Adipocyte (in vitro differentiated cells): ENCODE results near the gene HEXD.

Source experiments
- DNase-seq: peaks from one replicate; pipeline ENCODE4 v3.0.0-alpha.2; 2015; ENCODE audit warnings: low read depth
- H3K27me3 ChIP-seq: replicated peaks from 2 replicates; pipeline ENCODE4 v1.7.0; 2013; ENCODE audit warnings: mild to moderate bottlenecking, low read length, moderate library complexity; ENCODE audit not compliant: control insufficient read depth, insufficient read depth
- H3K36me3 ChIP-seq: 2 replicates; pipeline ENCODE4 v1.7.0; 2013; ENCODE audit warnings: low read length, mild to moderate bottlenecking, moderate library complexity; ENCODE audit not compliant: control insufficient read depth, insufficient read depth, severe bottlenecking
- H3K4me1 ChIP-seq: 2 replicates; pipeline ENCODE4 v1.7.0; 2013; ENCODE audit warnings: mild to moderate bottlenecking, low read length, moderate library complexity; ENCODE audit not compliant: control insufficient read depth, insufficient read depth
- H3K4me3 ChIP-seq: 2 replicates; pipeline ENCODE4 v1.7.0; 2013; ENCODE audit warnings: mild to moderate bottlenecking, low read length, moderate library complexity
- H3K9ac ChIP-seq: 2 replicates; pipeline ENCODE4 v1.7.0; 2013; ENCODE audit warnings: mild to moderate bottlenecking, low read length, moderate library complexity
- H3K9me3 ChIP-seq: 2 replicates; pipeline ENCODE4 v1.7.0; 2013; ENCODE audit warnings: mild to moderate bottlenecking, low read length, moderate library complexity; ENCODE audit not compliant: control insufficient read depth

Gene HEXD

DNA sequence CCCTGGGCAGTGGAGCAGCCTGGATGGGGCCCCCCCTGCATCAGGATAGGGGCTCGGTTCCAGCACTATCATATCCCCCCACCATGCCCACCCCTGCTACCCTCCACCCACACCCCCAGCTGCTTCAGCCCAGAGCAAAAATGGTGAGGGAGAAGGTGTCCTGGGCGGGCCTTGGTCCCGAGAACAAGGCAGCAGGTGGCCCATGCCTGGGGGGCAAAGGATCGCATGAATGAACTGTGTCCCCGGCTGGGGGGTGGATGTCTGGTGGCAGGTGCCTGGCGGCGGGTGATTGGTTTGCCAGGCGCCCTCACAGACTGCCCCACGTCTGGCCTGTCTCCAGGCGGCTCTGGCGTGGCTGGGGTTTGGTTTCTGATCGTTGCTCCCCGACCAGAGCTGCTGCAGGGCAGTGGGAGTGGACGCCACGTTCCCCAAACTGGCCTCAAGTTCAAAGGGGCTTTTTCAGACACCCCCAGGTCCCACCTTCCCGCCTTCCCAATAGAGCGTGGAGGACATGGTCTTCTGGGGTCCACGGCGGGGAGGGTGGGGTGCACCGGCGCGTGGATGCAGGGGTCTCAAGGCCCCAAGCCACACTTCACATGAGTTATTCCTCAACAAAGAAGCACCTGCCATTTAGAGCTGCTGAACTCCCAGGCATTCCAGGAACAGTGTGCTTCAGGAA lies 34.0 kb upstream of the HEXD start:
- no peak for DNase-seq
- no peak overlapping the region for H3K4me3 ChIP-seq

DNA sequence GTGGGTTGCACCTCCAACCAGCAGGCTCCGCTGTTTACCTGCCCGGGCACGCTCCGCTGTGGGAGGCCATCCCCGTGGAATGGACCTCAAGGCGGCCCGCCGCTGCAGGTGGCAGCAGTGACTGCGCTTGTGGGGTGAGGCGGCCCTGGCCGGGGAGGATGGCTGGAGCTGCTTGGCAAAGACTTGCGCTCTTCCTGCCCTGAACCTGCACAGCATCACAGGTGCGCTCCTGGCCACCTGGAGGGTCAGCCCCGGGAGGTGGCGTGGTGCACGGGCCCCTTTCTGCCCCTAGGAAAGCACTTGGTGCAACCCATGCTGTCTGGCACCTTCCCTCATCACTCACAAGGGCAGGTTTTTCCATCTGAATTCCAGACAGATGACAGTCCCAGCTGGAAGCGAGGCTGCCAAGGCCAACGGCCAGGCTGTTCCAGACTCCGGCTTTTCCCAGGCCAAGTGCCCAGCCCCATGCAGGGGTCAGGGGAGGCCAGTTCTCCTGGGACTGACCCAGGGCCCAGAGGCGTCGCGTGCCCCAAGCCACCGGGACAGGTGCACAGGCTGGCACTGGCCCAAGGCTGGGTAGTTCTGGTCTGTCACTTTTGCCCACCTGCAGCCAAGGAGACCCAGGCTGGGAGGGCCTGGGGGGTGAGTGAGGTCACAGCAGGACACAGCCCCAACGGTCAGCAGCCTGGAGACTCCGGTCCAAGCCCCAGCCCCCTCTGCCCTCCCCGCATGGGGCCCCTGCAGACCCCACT lies 33.2 kb upstream of the HEXD start:
- no peaks in the 10 kb centered on the region for H3K9me3 ChIP-seq
- H3K4me3 ChIP-seq: no peak overlapping the region
- H3K27me3 ChIP-seq: peaks cover 13% of the 10 kb centered on the region
- DNase-seq: peak; percentile 61
- peaks cover 15% of the 10 kb centered on the region for H3K4me1 ChIP-seq
- H3K36me3 ChIP-seq: no peaks in the 10 kb centered on the region
- H3K9ac ChIP-seq: no peak overlapping the region

More for the DNA sequence above, 34.0 kb upstream of the HEXD start:
- no peaks in the 10 kb centered on the region for H3K9me3 ChIP-seq
- H3K36me3 ChIP-seq: no peaks in the 10 kb centered on the region
- H3K4me1 ChIP-seq: peaks cover 16% of the 10 kb centered on the region
- H3K9ac ChIP-seq: no peak overlapping the region
- peaks cover 16% of the 10 kb centered on the region for H3K27me3 ChIP-seq

DNA sequence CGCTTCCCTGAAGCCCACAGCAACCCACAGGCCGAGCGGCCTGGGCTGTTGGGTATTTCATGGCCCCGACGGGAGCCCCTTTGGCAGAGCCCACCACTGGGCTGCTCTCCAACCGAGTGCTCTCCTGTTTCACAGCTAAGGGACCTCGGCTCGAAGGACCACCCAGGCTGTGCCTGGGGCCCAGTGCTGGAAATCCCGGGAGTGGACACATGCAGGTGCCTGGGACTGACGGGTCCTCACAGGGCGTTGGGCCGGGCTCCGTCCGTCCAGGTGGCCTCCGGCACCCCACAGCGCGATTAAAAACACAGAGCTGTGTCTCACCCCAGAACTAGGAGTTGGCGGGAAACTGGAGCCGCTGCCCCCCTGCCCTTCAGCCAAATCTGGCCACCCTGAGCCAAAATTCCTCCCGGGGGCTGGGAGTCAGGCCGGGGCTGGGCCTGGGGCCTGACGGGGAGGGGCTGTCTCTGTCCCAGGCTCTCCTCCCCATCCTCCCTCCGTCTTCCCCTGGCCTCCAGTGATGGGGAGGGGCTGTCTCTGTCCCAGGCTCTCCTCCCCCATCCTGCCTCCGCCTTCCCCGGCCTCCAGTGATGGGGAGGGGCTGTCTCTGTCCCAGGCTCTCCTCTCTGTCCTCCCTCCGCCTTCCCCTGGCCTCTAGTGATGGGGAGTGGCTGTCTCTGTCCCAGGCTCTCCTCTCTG lies 32.4 kb upstream of the HEXD start:
- no peaks in the 10 kb centered on the region for H3K36me3 ChIP-seq
- H3K9ac ChIP-seq: no peak overlapping the region
- no peaks in the 10 kb centered on the region for H3K9me3 ChIP-seq
- H3K27me3 ChIP-seq: peaks cover 10% of the 10 kb centered on the region
- no peak overlapping the region for H3K4me3 ChIP-seq
- H3K4me1 ChIP-seq: peaks cover 11% of the 10 kb centered on the region
- DNase-seq: no peak

DNA sequence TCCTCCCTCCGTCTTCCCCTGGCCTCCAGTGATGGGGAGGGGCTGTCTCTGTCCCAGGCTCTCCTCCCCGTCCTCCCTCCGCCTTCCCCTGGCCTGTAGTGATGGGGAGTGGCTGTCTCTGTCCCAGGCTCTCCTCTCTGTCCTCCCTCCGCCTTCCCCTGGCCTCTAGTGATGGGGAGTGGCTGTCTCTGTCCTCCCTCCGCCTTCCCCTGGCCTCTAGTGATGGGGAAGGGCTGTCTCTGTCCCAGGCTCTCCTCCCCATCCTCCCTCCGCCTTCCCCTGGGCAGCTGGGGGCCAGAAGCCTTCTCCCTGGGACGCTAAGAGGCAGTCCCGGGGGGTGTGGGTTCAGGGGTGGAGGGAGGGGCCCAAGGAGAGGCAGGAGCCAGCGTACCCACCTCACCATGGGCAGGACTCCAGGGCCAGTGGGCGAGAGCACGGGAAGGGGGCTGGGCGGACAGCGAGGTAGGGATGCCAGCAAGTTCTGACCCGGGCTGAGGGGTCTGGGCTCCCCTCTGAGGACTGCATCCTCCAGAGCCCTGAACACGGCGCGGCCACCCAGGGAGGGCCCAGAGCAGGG lies 31.8 kb upstream of the HEXD start:
- H3K36me3 ChIP-seq: no peaks in the 10 kb centered on the region
- no peak for DNase-seq
- H3K9ac ChIP-seq: no peak overlapping the region
- H3K9me3 ChIP-seq: no peaks in the 10 kb centered on the region
- peaks cover 10% of the 10 kb centered on the region for H3K27me3 ChIP-seq
- no peak overlapping the region for H3K4me3 ChIP-seq
- H3K4me1 ChIP-seq: peaks cover 8% of the 10 kb centered on the region

DNA sequence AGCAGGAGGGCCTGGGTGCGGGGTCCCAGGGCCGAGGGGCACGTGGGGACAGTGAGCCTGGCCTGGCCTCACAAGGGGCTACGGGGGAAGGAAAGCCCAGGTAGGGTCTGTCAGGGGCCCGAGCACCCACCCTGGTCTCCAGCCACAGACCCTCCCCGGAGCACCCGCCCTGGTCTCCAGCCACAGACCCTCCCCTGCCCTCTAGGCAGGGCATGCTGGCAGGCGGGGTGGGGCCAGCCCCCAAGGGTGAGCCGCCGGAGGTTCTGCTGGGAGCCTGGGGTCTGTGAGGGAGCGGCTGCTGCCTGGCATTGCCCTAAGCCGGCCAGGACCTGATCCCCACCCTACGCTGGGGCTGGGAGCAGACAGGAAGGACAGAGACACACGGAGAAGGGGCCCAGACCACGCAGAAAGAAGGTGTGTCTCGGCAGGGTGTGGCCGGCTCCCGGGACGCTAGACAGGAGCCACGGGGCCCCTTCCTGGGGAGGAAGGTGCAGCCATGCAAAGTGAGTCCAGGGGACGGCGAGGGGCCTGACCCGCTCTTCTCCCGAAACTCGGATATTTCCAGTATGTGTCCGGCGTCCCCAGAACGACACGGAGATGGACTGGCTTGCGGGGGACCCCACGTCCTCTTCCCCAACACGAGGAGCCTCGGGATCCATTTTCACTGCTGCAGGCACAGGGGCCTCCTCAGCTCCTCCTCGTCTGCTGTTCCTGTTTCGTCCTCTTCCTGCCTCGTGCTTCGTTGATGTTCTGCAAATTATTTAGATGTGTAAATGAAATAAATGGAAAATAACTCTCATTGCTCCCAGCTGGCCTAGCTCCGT lies 31.1 kb upstream of the HEXD start:
- Histone ChIP-seq H3K27me3 (peaks cover 10% of the 10 kb centered on the region), H3K9me3 (no peaks in the 10 kb centered on the region), H3K36me3 (peaks cover 3% of the 10 kb centered on the region), H3K9ac (no peak overlapping the region), H3K4me3 (no peak overlapping the region), H3K4me1 (peaks cover 6% of the 10 kb centered on the region)
- no peak for DNase-seq

DNA sequence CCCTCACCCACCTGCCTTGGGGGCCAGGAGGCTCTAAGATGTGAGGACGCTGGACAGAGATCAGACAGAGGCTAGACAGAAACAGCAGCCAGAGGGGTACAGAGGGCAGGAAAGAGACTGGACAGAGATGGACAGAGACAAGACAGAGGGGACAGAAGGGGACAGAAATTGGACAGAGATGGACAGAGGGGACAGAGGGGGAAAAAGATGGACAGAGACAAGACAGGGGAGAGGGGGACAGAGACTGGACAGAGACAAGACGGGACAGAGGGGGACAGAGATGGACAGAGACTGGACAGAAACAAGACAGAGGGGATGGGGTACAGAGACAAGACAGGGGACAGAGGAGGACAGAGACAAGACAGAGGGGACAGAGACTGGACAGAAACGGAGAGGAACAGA lies 30.4 kb upstream of the HEXD start:
- Histone ChIP-seq H3K36me3 (peaks cover 5% of the 10 kb centered on the region), H3K27me3 (peaks cover 10% of the 10 kb centered on the region), H3K9ac (no peak overlapping the region), H3K4me3 (no peak overlapping the region), H3K9me3 (no peaks in the 10 kb centered on the region), H3K4me1 (peaks cover 6% of the 10 kb centered on the region)
- no peak for DNase-seq

DNA sequence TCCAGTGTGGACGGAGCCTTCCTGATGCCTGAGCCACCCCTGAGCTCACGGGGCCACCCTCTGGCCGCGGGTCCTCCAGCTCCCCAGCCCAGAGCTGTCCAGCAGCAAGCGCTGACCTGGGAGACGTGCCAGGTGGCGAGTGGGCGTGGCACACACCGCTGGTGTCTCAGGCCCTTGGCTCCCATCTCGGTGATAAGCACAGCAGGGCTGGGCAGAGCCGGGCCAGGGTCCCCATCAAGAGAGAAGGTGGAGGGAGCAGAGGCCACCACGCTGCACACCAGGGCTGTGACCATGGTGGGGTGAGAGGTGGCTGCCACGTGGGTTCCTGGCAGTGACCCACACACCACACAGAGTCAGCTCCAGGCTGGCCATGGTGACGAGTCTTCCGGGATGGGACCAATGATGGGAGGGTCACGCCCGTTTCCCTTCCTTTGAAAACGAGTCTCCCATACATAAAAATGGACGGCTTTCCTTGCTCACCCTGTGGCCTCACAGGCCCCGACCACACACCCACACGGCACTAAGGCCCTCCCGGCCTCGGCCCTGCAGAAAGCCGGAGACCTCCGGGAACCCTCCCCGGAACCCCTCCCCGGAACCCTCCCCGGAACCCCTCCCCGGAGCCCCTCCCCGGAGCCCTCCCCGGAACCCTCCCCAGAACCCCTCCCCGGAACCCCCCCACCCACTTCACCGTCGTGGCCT lies 29.8 kb upstream of the HEXD start:
- peaks cover 11% of the 10 kb centered on the region for H3K36me3 ChIP-seq
- no peaks in the 10 kb centered on the region for H3K9me3 ChIP-seq
- H3K4me3 ChIP-seq: no peak overlapping the region
- H3K4me1 ChIP-seq: peaks cover 6% of the 10 kb centered on the region
- DNase-seq: no peak
- H3K9ac ChIP-seq: no peak overlapping the region
- peaks cover 10% of the 10 kb centered on the region for H3K27me3 ChIP-seq

DNA sequence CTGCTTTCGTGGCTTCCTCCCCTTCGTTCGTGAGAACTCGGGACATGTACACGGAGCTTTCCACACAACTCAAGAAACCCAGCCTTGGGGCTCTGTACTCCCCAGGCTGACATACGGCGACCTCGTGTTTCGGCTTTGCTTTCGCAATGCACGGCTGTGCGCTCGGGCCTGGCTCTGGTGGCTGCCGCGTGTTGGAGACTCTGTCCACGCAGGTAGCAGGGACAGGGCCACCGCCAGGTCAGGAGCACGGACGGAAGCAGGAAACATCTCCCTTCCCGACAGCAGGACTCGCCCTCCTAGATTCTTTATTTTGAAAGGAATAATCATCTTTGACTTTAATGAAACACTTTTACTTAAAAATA lies 29.2 kb upstream of the HEXD start:
- H3K27me3 ChIP-seq: peaks cover 10% of the 10 kb centered on the region
- peaks cover 11% of the 10 kb centered on the region for H3K36me3 ChIP-seq
- no peak overlapping the region for H3K9ac ChIP-seq
- DNase-seq: no peak
- peaks cover 6% of the 10 kb centered on the region for H3K4me1 ChIP-seq
- no peak overlapping the region for H3K4me3 ChIP-seq
- H3K9me3 ChIP-seq: no peaks in the 10 kb centered on the region

DNA sequence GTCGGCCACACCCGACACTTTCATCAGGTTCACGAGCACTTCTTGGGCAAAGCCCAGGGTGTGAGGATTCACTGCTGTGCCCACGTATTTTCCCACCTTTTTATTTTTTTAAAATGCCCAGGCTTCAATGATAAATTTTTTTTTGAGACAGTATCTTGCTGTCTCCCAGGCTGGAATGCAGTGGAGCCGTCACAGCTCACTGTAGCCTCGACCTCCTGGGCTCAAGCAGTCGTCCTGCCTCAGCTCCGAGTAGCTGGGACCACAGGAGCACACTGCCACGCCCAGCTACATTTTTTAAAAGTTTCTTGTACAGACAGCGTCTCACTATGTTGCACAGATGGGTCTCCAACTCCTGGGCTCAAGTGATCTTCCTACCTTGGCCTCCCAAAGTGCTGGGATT lies 28.8 kb upstream of the HEXD start:
- peaks cover 6% of the 10 kb centered on the region for H3K4me1 ChIP-seq
- H3K9ac ChIP-seq: no peak overlapping the region
- peaks cover 11% of the 10 kb centered on the region for H3K36me3 ChIP-seq
- no peak overlapping the region for H3K4me3 ChIP-seq
- peaks cover 10% of the 10 kb centered on the region for H3K27me3 ChIP-seq
- H3K9me3 ChIP-seq: no peaks in the 10 kb centered on the region
- DNase-seq: no peak

DNA sequence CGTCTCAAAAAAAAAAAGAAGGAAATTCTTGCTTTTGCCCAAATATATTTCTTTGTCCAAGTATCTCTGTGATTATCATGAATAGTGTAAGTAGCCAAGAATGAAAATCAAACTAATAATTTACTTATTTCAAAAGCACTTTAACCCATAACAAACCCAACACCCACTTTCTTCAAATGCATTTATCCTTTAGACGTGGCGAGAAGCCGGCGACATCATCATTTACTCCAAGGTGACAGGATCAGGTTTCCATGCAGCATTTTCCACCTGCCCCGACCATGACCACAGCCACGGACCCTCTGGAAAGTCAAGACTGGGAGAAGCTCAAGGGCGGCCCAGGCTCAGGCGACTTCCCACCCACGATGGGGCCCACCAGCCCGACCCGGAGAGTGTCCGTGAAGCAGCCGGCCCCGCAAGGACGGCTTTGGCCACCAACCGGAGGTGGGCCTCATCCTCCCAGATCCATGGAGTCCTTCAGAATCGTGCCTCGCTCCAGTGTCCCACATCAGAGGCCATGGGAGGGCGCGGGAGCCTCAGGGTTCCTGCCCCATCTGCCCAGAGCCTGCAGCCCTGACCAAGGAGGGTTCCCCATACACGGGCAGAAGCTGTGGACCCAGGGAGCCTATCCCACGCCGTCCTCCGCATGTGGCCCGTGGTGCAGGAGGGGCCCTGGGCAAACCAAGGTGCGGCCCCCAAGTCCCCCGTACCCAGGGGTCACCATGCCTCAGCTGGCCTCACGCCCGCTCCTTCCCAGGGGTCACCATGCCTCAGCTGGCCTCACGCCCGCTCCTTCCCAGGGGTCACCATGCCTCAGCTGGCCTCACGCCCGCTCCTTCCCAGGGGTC lies 27.9 kb upstream of the HEXD start:
- DNase-seq: no peak
- no peak overlapping the region for H3K9ac ChIP-seq
- H3K4me3 ChIP-seq: no peak overlapping the region
- peaks cover 11% of the 10 kb centered on the region for H3K36me3 ChIP-seq
- peaks cover 10% of the 10 kb centered on the region for H3K27me3 ChIP-seq
- H3K4me1 ChIP-seq: peaks cover 2% of the 10 kb centered on the region
- no peaks in the 10 kb centered on the region for H3K9me3 ChIP-seq
